GM10847 (cell line): ENCODE measurements around the gene GPR108.

ENCODE experiments used
- POLR2A ChIP-seq: IDR thresholded peaks from 2 replicates; pipeline ENCODE4 v1.6.1; 2011; ENCODE audit not compliant: insufficient read length; ENCODE audit errors: extremely low read depth

The GPR108 gene

DNA sequence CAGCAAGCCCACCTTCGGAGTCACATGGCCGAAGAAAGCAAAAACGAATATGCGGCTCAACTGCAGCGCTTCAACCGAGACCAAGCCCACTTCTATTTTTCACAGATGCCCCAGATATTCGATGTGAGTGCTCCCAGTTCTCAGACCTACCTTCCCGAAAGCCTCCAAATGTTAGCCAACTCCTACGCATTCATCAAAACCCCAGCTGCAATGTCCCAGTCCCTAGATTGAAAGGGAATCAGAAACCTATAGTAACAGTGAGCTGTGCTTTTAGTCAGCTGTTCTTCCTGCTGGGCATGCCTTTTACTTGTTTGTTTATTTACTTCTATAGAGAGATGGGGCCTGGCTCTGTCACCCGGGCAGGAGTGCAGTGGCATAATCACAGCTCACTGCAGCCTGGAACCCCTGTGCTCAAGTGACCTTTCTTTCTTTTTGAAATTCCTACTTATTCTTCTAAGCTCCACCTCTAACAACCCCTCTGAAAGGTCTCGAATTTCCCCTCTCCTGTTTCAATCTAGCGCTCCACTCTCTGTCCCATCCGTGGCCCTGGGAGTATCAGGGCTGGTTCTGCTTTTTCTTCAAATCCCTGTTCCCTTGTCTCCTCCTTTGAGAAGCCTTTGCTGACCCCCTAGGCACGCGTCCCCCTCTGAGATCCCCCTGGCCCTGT is 6.5 kb upstream of the GPR108 start:
- TF ChIP-seq POLR2A = no peak

DNA sequence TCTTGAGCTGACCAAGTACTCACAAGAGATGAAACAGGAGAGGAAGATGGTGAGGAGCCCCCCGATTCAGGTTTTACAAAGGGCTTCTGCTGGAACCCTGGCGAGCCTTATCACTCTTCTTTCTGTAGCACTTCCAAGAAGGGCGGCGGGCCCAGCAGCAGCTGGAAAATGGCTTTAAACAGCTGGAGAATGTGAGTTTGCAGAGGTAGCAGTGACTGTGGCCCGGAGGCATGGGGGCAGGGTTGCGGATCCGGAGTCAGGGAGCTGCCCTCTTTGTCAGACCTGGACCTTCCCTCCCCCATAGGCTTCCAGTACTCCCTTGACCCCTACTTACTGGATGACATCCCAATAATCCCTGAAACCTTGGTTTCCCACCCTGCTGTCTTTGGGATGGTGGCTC is 5.7 kb upstream of the GPR108 start:
- no peak for TF ChIP-seq POLR2A

DNA sequence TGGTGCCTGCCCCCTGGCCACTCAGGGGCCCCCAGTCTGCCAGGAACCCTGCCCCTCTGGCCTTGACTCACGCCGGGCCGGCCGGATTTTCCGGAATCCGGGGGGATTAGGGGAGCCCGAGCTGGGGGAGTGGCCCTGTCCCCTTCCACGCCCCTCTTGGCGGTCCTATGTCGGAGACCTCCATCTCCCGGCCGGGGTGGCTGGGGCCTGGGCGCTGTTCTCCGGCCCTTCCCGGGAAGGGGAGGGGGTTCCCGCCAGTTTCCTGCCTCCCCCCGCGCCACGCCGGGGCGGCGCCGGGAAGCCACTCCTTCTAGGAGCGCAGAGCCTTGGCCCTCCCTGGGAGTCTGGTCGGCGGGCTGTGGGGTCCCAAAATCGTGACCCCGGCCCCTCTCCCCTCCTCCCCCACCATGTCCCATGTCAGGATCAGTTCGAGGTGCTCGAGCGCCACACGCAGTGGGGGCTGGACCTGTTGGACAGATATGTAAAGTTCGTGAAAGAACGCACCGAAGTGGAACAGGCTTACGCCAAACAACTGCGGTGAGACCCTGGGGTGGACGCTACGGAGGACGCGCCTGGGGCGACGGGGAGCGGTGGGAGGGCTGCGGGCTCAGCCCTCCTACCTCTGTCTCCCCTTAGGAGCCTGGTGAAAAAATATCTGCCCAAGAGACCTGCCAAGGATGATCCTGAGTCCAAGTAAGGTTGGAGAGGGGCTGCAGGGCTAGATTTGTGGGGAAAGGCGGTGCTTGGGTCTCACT is 3.4 kb upstream of the GPR108 start:
- no peak for TF ChIP-seq POLR2A

GRCh38 chr19:6739883-6740588 is 2.7 kb upstream of the GPR108 start:
- no peak for TF ChIP-seq POLR2A

DNA sequence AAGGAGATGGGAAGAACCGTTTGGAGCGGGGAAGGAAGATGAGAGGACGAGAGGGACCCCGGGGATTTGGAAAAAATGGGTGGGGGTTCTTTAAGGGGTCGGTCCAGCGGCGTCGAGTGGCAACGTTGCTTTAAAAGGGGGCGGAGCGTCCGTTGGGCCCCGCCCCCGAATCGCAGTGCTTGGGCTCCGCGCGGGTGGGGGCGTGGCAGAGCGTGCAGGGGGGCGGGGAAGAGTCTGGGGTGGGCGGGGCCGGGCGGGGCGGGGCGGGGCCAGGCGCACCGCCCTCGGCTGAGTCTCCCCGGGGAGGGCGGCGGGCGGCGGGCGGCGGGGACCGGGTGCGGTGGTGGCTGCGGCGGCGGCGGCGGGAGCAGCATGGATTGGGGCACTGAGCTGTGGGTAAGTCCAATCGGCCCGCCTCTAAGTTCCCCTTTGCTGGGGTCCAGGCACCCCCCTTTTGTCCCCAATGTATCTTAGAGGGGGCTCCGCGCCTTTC is 2.1 kb upstream of the GPR108 start, which contains the start of gene TRIP10:
Gene TRIP10 (plus strand): TSS at position 291 of the 493 bp plus-strand sequence. CDS start 82 bp downstream, at position 373.
- TF ChIP-seq POLR2A = no peak

DNA sequence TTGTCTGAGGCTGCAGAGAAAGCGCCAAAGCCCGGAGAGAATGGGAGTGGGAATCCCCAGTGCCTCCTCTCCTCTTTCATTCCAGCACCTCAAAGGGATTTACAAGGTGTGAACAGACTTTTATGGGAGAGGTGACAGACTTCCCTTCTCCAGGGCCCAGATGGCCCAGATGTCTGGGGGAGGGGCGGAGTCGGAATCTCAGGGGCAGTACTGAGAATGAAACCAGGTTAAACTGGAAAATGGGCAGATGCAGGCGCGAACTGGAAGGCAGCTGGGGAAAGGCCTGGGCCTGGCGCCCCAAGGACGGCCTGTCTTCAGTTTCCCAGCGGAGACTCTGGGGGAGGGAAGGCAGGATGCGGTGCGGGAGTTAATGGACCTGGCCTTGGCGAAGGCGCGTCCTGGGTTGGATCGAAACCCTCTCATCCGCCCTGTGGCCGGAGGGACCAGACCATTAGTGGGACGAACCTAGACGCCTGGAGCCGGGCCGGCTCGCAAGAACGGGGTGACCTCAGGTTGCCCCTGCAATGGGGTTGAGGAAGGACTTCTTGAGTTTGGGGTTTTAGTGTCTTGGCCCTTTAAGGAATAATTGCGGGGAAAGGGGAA is 1.5 kb upstream of the GPR108 start:
- TF ChIP-seq POLR2A = no peak

GRCh38 chr19:6737873-6738786 is 750 bp upstream of the GPR108 start:
- no peak for TF ChIP-seq POLR2A

- TF ChIP-seq POLR2A = no peak
Measured at GRCh38 chr19:6736917-6737283, 480 bp downstream of the GPR108 start.

- TF ChIP-seq POLR2A = peak; percentile 16
Measured at GRCh38 chr19:6736169-6736916, 1.0 kb downstream of the GPR108 start.

- no peak for TF ChIP-seq POLR2A
Measured at GRCh38 chr19:6735181-6735911, 2.0 kb downstream of the GPR108 start.

GRCh38 chr19:6734096-6734696 is 3.2 kb downstream of the GPR108 start:
- no peak for TF ChIP-seq POLR2A

DNA sequence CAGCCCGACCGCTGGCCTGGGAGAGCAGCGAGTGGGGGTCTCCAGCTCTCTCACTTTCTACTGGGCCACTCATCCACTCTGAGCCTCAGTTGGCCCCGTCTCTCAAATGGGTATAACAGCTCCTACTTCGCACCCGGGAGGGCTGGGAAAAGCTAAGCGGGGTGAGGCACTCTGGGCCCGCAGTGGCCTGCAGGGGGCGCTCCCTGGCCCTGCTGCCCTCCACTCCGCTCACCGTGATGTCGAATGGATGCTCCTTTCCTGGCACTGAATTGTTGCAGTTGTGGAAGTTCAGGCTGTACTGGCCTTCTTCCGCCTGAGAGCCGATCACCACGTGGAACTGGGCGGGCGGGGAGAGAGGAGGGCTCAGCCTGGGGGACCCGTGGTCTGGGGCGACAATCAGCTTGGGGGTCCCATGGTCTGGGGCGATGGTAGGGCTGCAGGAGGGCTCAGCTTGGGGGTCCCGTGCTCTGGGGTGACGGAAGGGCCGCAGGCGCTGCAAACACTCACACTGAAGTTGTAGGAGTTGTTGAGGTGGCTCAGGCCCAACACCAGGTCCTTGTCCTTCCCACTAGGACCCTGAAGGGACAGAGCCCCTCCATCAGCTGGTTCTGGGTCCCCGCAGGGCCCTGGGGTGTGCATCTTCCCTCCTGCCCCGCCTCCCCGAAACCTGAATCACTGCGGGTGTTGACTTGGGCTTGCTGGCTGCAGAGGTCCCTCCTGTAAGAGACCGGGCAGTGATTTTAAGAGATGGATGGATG is 3.9 kb downstream of the GPR108 start:
- TF ChIP-seq POLR2A = no peak

DNA sequence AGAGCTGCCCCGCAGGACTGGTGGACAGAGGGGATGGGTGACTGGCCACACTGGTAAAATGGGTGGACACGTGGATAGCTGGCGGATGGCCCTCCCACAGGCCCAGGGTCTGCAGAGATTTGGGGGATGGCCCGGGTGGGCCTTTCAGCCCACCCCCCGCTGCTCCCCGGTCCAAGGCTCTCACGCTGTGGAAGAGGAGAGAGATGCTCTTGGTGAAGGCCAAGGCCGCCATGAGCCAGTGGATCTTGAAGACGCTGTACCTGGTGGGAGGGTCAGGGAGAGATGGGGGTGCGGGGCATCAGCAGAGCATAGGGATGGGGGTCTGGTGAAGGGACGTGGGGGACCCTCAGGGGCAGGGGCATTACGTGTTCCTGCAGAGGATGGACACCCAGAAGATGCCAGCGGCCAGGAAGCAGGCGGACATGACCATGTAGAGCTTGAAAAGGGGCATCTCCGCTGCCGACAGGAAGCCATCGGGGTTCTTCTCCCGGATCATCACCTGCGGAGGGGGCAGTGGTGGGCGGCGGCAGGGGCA is 4.5 kb downstream of the GPR108 start:
- no peak for TF ChIP-seq POLR2A
